Prostate gland (tissue), 2 donors: ENCODE measurements around the gene GATC. TPM values are rescaled to one million over a fixed set of nuclear protein-coding genes. Genes with fewer than 3 reads are reported as not detected.
A peak's percentile ranks its signal among the peaks of the same experiment; 100 is the strongest.

ENCODE experiments used
- DNase-seq: peaks from one replicate; pipeline ENCODE4 v3.0.0-alpha.2; 2019; ENCODE audit warnings: low spot score
- H3K27ac ChIP-seq, 2 donors: fragments of 200-600 bp; sonication (generic); 2 replicates each; pipeline ENCODE4 v1.5.1; 2017 to 2019
- H3K27me3 ChIP-seq: fragments of 200-600 bp; sonication (generic); replicated peaks from 2 replicates; pipeline ENCODE4 v1.5.1; 2019; ENCODE audit not compliant: insufficient read depth
- H3K36me3 ChIP-seq, 2 donors: fragments of 200-600 bp; sonication (generic); 1 replicate in 1 of 2; 2 replicates in 1 of 2; pipeline versions ENCODE4 v1.5.1 to v1.8.1; 2017 to 2019
- H3K4me1 ChIP-seq: fragments of 200-600 bp; sonication (generic); replicated peaks from 2 replicates; pipeline ENCODE4 v1.5.1; 2019
- H3K4me3 ChIP-seq, 2 donors: fragments of 200-600 bp; sonication (generic); 2 replicates each; pipeline ENCODE4 v1.5.1; 2017 to 2019
- H3K9me3 ChIP-seq: fragments of 200-600 bp; sonication (generic); 2 replicates; pipeline ENCODE4 v1.5.1; 2017
- CTCF ChIP-seq, 4 experiments: fragments of 200-600 bp in 2 of 4; fragments of 450-650 bp in 2 of 4; sonication (generic) in 2 of 4; IDR thresholded peaks; 1 replicate in 3 of 4; 2 replicates in 1 of 4; pipeline ENCODE4 v1.5.1; 2016 to 2019; ENCODE audit warnings: antibody characterized with exemption in 4 of 4, mild to moderate bottlenecking in 2 of 4, moderate library complexity in 2 of 4
- POLR2A ChIP-seq: fragments of 450-650 bp; IDR thresholded peaks from one replicate; pipeline ENCODE4 v1.6.1; 2016; ENCODE audit warnings: antibody characterized with exemption, mild to moderate bottlenecking
- POLR2AphosphoS5 ChIP-seq: sonication (generic); formaldehyde crosslinking; IDR thresholded peaks from one replicate; pipeline ENCODE4 v1.6.1; 2017; ENCODE audit warnings: antibody characterized with exemption
- WGBS: methylation state at CpG from one replicate; pipeline ENCODE4 v1.1.5; 2018; 5-methylcytosine and 5-hydroxymethylcytosine counted together
- intact Hi-C: fragments of 100-400 bp; cut with DNase I; formaldehyde crosslinking; loops from one replicate; pipeline ENCODE4 v1.14.2; 2022
- total RNA-seq, 2 donors: library from RNA; depleted of rRNA; stranded (reverse); fragments of >200 nt; gene quantifications; one replicate each; pipeline ENCODE4 v1.1.0, GENCODE V29; 2016

GATC gene
- total RNA-seq, 2 donors from 2014 or later, result 19.3 to 30.1 TPM

GRCh38 chr12:120489018-120489417 is 42.8 kb downstream of the GATC start:
- Histone ChIP-seq H3K4me1 (no peaks in the 10 kb centered on the region), H3K27ac (no peak overlapping the region), H3K27me3 (no peaks in the 10 kb centered on the region), H3K9me3 (no peaks in the 10 kb centered on the region), H3K36me3 (no peaks in the 10 kb centered on the region), H3K4me3 (no peak overlapping the region)
- no peak for DNase-seq
- WGBS, result 68% methylated on average over 4 of the region's 4 CpGs
- intact Hi-C loops, result no loop called here
- TF ChIP-seq POLR2A (no peak), POLR2AphosphoS5 (no peak), CTCF (IDR thresholded peaks at IDR 0.05) (no peak)

GRCh38 chr12:120490325-120490724 is 44.1 kb downstream of the GATC start:
- DNase-seq, result no peak
- WGBS, result 99% methylated on average over 5 of the region's 5 CpGs
- no peak overlapping the region for H3K4me3 ChIP-seq
- no peaks in the 10 kb centered on the region for H3K27me3 ChIP-seq
- no peaks in the 10 kb centered on the region for H3K9me3 ChIP-seq
- H3K36me3 ChIP-seq, result no peaks in the 10 kb centered on the region
- TF ChIP-seq CTCF (IDR thresholded peaks at IDR 0.05) (no peak), POLR2A (no peak), POLR2AphosphoS5 (no peak)
- H3K27ac ChIP-seq, result no peak overlapping the region
- H3K4me1 ChIP-seq, result no peaks in the 10 kb centered on the region
- intact Hi-C loops, result loop anchor here (10.0 kb wide), 1 partner anchor 74 kb away; no protein-coding TSS in a partner anchor

DNA sequence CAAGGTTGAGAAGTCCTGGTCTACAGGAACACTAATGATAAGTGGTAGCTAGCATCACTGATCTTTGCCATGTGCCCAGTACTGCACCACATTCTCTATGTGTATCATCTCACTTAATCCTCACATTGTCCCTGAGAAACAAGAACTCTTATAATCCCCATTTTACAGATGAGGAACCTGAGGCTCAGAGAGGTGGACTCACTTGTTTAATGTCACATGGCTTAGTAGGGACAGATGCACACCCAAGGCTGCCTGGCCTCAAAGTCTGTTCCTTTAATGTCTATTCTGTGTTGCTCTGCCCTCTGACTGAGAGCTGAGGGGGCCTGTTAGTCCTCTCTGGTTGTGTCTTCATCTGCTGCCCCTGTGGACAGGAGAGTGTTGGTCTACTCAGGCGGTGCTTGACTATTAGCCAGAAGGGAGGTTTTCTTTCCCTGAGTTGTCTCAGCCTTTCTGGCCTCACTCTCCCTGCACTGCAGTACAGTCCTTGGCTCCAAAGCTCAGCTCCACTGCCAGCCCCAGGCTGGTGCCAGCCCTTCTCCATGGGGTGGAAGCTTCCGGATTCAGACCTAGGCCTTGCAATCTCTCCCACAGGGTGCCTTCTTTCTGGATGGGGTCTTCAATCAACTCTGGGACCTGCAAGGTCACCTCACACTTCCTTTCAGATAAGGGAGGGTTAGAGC is 44.7 kb downstream of the GATC start:
- no peaks in the 10 kb centered on the region for H3K4me1 ChIP-seq
- H3K36me3 ChIP-seq, result no peaks in the 10 kb centered on the region
- H3K27me3 ChIP-seq, result no peaks in the 10 kb centered on the region
- no peak for DNase-seq
- H3K4me3 ChIP-seq, result no peak overlapping the region
- no peak overlapping the region for H3K27ac ChIP-seq
- no peaks in the 10 kb centered on the region for H3K9me3 ChIP-seq
- intact Hi-C loops, result loop anchor here (10.0 kb wide), 1 partner anchor 74 kb away; no protein-coding TSS in a partner anchor
- TF ChIP-seq POLR2AphosphoS5, result no peak
- no peak for TF ChIP-seq POLR2A
- no peak for TF ChIP-seq CTCF (IDR thresholded peaks at IDR 0.05)
- WGBS, result 86% methylated on average over 2 of the region's 2 CpGs

DNA sequence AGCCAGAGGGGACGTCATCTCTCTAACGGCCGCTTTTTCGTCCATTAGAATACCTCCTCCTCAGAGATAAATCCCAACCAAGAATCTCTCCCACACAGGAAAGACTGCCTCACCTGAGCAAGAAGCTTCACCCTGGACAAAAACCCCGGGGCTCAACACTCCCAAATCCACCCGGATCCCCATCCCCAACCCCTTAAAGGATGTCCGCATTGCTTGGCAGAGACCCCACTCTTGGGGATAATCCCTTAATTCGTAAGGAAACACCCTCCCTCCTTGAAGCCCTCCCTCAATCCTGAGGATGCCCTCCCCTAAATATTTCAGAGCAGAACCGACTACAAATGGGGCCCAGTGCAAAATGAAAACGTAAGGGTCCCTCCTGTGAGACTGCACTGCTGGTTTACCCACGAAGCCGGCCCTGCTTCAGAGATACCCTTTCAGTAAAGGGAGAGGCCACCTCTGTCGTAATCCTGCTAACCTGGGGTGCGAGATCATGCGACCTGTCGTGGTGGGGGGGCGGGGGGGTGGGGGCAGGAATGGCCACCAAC is 49.0 kb downstream of the GATC start:
- WGBS, result 16% methylated on average over 17 of the region's 17 CpGs
- TF ChIP-seq CTCF (IDR thresholded peaks at IDR 0.05) (no peak), POLR2AphosphoS5 (no peak), POLR2A (no peak)
- H3K27me3 ChIP-seq, result no peaks in the 10 kb centered on the region
- peak overlapping the region; percentile 37 to 91 for H3K27ac ChIP-seq
- H3K4me1 ChIP-seq, result no peaks in the 10 kb centered on the region
- no peaks in the 10 kb centered on the region for H3K36me3 ChIP-seq
- intact Hi-C loops, result loop anchor here (10.0 kb wide), 1 partner anchor 70 kb away; no protein-coding TSS in a partner anchor
- DNase-seq, result no peak
- peak overlapping the region; percentile 75 to 84 for H3K4me3 ChIP-seq
- H3K9me3 ChIP-seq, result no peaks in the 10 kb centered on the region
